HCT116 (cell line): ENCODE results near the gene TNFRSF18.

ENCODE experiments used
- CEBPB ChIP-seq: IDR thresholded peaks from 2 replicates; pipeline ENCODE4 v1.6.1; 2012; ENCODE audit warnings: low read depth
- CTCF ChIP-seq, 3 experiments: fragments of 200-600 bp in 1 of 3; sonication (generic) in 1 of 3; IDR thresholded peaks in 2 of 3; conservative IDR thresholded peaks in 1 of 3; 2 replicates each; pipeline ENCODE4 v1.5.1; 2012 to 2017; ENCODE audit warnings: low read depth in 2 of 3, low read length in 2 of 3, antibody characterized with exemption in 1 of 3, borderline replicate concordance in 1 of 3, control low read depth in 1 of 3, mild to moderate bottlenecking in 1 of 3, mixed read lengths in 1 of 3, mixed run types in 1 of 3, moderate library complexity in 1 of 3; ENCODE audit not compliant: insufficient read depth in 1 of 3
- ELF1 ChIP-seq: IDR thresholded peaks from 2 replicates; pipeline ENCODE4 v1.6.1; 2012; ENCODE audit warnings: low read depth, borderline replicate concordance
- EZH2 ChIP-seq: fragments of 200-600 bp; sonication (generic); IDR thresholded peaks from 2 replicates; pipeline ENCODE4 v1.6.1; 2017; ENCODE audit warnings: antibody characterized with exemption, mixed run types
- EZH2phosphoT487 ChIP-seq: fragments of 200-600 bp; IDR thresholded peaks from 2 replicates; pipeline ENCODE4 v1.6.1; 2018; ENCODE audit warnings: antibody characterized with exemption, borderline replicate concordance
- JUND ChIP-seq: IDR thresholded peaks from 2 replicates; pipeline ENCODE4 v1.6.1; 2012
- MAX ChIP-seq: IDR thresholded peaks from 2 replicates; pipeline ENCODE4 v1.6.1; 2012
- POLR2AphosphoS5 ChIP-seq: IDR thresholded peaks from 2 replicates; pipeline ENCODE4 v1.6.1; 2011; ENCODE audit warnings: mild to moderate bottlenecking, low read depth, low read length, moderate library complexity
- RAD21 ChIP-seq: IDR thresholded peaks from 2 replicates; pipeline ENCODE4 v1.6.1; 2012; ENCODE audit warnings: low read depth, mild to moderate bottlenecking
- REST ChIP-seq: IDR thresholded peaks from 2 replicates; pipeline ENCODE4 v1.6.1; 2012; ENCODE audit warnings: low read depth
- YY1 ChIP-seq: IDR thresholded peaks from 2 replicates; pipeline ENCODE4 v1.6.1; 2011; ENCODE audit warnings: low read length, low read depth, moderate library complexity, mild to moderate bottlenecking; ENCODE audit not compliant: insufficient replicate concordance; ENCODE audit errors: extremely low read depth

- TF ChIP-seq CTCF (IDR thresholded peaks at IDR 0.05 in 2 of 3, conservative IDR thresholded peaks at IDR 0.05 in 1 of 3; ENCODE audit: borderline replicate concordance in 1 of 3, insufficient read depth in 1 of 3, low read depth in 2 of 3, low read length in 2 of 3) (no peak), EZH2 (no peak), YY1 (no peak), REST (no peak), EZH2phosphoT487 (no peak), RAD21 (no peak), ELF1 (no peak), POLR2AphosphoS5 (no peak), MAX (no peak), JUND (no peak), CEBPB (no peak)
These were observed 33.9 kb upstream of the TNFRSF18 start for GRCh38 chr1:1240348-1240732.
